ENCODE data around the gene ASCC2.

GRCh38 chr22:29861672-29862297 lies 23.7 kb upstream of the ASCC2 start:
- TF ChIP-seq CTCF (IDR thresholded peaks at IDR 0.05) (no peak), POLR2A (IDR thresholded peaks at IDR 0.05) (no peak)
